Activated T-helper 1 cell treated with Interleukin-2 at 50 U/mL for 16 hours (primary cell): ENCODE results near the gene TBC1D5.

Experiments
- DNase-seq: peaks from one replicate; pipeline ENCODE4 v3.0.0-alpha.2; 2020; ENCODE audit warnings: low read depth

Gene TBC1D5

DNA sequence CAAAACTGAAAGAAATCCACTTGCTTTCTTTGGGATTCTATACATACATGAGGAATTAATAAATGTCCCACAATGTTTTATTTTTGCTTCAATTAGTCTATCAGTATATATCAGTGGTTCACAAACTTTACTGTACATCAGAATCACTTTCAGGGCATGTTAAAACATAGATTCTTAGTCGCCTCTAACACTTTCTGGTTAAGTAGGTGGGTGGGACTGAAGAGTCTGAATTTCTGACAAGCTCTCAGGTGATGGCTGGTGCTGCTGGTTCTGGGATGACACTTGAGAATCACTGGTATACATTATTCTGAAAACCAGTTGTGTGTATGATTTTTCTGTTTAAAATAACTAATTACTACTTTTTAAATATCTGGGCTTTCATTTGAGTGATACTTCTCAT lies 393.3 kb downstream of the TBC1D5 start:
- no peak for DNase-seq

DNA sequence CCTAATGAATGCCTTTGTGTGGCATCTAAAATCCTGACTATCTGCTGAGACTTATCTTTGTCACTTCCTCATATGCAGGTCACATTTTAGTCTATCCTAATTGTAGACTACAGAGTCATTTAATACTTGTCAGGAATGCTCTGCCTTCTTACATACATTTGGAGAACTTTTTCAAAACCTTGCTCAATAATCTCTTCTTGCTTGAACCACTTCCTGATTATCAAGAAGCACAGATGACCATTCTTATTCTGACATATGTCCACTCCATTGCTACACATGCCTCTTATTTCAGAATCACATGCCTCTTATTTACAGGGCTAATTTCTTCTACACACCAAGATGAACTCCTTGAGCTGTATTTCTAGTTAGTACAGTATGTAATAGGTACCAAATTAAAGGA lies 400.3 kb downstream of the TBC1D5 start:
- DNase-seq, result no peak

DNA sequence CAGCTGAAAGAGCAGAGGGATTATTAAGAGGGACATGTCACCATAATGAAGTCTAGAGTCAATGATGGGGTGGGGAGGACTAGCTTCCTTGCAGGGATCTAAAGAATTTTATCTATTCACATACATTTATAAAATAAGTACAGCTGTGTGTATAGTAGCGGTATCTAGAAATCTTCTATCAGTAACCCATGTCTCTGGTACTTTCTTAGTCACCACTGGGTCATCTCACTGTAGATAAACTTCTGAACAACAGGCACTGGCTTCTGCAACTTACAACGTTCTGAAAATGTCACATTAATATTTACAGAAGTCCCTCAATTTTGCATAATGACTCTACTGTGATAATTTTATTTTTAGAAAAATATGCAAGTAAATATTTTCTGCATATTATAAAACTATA lies 401.7 kb downstream of the TBC1D5 start:
- DNase-seq, result no peak

DNA sequence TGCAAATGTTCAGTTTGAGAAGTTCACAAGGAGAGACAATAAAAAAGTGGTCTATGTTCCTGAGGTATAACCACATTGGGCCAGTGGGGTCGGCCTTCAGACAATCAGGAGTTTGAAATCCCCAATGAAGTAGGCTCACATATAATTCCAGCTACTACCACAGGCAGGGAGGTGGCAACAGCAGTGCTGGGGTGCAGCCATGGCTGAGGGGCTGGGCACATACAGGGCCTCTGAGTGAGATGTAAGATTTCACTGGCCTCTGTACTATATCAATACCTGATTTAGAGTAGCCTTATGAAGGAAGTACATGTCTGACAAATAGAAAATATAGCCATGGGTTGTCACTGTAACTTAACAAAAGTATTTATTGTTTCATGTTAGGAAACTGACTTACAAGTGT lies 402.2 kb downstream of the TBC1D5 start:
- DNase-seq, result no peak

DNA sequence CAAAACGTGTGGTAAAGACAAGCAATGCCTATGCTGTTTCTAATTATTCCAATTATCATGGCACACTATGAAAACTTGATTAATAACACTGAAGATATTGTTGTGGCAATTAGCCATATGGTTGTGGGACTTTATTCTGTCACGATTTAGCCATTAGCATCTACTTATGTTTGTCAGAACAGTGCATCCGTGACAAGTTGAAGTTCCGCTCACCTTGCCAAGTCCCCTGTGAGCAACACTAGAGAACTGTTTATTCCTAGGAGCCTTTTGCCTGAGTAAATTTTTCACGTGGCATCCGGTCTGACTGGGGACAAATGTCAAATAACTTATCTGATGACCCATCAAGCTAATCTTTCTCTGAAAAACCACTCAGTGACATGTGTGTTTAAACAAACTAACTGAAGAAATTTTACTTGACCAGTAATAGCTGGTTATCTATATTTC lies 403.3 kb downstream of the TBC1D5 start:
- DNase-seq, result no peak

DNA sequence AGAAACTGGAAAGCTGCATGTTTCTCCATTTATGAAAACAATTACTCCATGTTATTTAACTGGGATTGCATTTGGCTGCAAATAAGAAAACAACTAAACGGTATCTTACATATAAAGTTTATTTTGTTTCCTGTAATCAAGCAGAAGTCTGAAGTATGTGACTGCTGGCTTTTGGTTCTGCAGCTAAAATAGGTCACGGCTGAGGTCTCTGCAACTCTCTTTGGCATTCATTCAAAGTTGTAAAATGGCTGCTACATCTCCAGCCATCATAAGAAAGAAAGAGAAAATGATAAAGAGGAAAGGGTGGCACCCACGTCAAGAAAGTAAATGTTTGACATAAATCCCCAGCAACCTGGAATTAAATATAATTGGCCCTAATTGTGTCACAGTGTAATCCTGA lies 406.1 kb downstream of the TBC1D5 start:
- DNase-seq, result no peak

DNA sequence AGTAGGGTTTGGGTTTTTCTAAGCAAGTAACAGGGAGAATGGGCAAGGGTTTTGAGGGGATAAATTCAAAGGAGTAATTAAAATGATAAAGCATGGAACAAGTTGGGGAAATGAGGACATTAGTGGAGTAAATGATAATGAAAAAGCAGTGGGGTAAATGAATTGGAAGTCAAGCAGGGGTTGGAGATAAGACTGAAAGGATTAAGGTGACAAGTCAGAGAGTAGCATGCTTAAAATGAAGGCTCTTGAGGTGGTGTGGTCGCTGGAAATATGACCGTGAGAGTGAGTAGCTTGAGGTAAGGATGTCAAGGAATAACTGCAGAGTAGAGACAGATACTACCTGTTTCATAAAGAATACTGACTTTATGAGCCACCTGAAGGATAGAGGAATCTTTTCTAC lies 408.5 kb downstream of the TBC1D5 start:
- DNase-seq, result no peak

DNA sequence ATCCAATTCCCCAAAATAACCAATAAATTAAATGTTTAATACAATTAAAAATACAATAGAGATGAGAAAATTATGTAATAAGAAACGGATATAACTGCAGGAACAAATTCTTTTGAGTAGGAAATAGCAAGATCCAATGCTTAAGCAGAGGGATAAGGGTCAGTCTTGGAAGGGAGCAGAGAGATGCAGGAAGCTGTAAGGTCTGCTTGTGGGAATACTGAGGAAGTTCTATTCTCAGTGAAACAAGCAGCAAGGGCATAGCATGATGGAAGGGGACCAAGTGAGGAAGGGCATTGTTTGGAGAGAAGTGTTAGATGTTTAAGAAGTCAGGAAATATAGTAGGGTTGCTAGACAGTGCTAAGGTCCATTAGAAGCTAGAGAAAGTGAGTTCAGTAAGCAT lies 409.0 kb downstream of the TBC1D5 start:
- no peak for DNase-seq

DNA sequence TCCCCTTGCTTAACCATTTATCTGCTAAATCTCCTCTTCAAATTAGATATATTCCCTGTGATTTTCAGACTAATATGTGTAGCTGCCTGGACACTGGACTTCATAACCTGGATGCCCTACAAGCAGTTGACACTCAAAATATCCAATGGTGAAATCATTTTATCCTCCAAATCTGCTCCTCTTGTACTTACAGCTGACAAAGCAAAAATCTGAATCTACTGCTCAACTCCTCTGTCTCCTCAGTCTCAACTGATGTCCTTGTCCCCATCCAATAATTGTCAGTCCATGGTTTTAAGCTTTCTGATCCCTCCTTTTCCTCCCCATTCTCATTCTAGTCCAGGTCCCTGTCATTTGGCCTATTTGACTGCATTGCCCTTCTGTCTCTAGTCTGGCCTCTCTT lies 411.8 kb downstream of the TBC1D5 start:
- no peak for DNase-seq

DNA sequence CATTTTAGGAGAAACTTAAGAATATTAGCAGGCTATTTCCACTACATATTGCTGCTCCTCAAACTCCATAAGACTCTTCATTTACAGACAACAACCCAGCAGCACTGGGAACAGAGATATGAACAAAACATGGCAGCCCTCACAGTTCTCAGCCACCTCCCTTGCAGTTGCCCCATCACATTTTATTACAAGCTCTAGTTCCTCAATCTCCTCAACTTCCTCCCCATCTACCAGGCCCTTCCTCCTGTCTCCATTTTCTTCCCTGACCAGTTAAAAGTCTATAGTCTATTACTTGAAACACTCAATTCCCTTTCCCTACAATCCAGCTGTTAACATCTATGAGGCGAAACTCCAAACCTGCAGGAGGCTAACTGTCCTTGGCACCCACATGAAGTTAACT lies 412.5 kb downstream of the TBC1D5 start:
- no peak for DNase-seq

DNA sequence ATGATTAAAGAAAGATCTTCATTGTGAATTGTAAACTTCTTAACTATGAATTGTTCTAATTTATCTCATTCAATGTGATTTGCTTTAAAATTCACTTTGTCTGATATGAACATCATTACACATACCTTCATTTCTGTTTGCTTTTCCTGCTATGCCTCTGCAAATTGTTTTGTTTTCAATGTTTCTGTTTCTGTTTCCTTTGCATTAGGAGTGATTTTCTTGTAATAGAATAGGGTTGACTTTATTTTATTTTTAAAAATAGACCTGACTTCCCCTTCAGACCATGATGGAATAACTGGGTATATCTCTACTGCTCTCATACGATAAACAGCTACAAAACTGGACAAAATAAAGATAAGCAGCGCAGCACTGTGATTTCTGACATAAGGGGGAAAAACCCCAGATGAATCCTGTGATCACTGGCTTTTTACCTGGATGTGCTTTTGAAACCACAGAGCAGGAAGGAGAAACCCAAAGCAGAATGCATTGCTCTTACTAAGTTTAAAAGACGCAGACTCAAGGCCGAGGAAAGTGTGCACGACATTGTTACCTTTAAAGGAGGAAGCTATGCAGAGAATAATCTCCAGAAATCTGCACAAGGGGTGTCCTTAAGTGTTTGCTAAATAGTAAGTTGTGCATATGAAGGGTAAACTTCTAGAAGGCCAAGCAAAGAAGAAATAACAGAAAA lies 420.2 kb downstream of the TBC1D5 start:
- DNase-seq, result no peak

DNA sequence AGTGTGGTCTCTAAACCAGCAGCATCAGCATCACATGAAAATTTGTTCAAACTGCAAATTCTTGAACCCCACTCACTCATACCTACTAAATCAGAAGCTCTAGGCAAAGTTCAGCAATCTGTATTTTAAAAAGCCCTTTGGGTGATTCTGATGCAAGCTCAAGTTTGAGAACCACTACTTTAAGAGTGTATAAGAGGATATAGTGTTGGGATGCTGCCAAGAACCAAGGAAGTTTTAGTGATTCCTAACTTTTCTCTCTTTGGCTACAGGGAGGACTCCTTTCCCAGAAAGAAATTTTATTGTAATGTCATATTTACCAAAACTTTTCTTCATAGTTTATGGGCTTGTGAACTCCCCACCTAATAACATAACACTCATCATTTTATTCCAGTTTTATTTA lies 422.2 kb downstream of the TBC1D5 start:
- no peak for DNase-seq

DNA sequence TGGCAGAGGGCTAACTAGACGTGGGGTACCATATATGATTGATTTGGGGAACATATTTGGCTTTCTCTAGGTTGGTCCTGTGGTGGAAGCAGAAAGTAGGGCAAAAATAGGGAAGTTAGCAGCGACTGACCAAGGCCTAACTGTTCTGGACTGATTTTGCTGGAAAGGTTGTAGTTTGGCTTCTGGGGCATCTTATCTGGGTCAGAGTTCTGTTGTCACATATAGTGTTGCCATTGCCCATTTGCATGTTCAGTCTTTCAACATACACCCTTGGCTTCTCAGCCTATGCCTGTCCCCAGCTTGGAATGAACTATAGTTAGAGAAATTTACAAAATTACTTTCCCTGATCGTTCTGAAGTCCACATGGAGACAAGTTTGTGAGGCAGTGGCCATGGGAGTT lies 426.5 kb downstream of the TBC1D5 start:
- DNase-seq, result no peak

DNA sequence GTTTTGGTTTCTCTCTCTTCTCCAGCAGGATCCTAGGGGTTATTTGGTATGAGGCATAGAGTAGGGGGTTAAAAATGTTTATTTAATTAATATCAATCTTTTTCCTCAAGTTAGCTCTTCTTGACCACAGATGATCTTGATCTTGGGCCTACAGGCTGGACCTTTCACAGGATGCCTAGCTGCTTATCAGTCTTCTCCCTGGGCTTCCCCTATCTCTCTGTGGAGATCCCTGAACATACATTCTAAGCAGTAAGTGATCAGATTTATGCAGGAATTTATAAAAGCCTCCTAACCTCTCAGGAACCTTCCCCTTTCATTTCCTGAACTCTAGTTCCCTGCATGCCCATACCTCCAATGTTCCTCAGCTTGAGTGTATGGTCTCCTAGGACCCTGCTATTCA lies 428.3 kb downstream of the TBC1D5 start:
- no peak for DNase-seq

DNA sequence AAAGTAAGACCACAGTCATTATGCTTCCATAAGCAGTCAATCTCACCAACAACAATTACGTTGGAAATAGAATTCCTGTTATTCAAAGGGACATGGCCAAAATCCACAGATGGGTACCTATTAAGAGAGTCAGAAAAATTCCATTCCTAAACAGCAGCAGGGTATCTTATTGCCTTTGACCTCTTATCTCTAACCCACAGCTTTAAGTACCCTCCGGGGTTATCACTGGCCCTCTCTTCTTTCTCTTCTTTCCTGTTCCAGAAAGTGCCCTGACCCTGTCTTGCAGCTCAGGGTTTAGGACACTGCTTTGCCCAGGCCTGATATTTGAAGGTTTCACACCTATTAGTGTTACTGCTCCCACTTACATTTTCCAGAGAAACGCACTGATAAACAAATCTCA lies 428.7 kb downstream of the TBC1D5 start:
- DNase-seq, result no peak

DNA sequence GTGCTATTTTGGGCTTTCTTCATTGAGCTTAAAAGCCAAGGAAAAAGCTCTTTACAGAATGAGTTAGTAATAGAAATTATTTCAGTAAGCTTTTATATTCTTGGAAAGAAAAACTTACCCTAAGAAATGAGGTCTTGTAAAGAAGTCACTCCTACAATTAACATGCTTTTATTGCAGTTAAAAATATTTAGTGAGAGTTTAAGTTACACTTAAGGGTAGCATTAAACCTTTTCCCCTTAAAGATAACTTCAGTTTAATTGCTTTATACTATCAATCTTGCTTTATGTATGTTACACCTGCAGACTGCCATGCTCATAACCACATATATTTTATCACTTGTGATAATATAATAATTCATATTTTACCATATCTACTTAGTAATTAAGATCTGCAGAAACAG lies 431.4 kb downstream of the TBC1D5 start:
- no peak for DNase-seq

DNA sequence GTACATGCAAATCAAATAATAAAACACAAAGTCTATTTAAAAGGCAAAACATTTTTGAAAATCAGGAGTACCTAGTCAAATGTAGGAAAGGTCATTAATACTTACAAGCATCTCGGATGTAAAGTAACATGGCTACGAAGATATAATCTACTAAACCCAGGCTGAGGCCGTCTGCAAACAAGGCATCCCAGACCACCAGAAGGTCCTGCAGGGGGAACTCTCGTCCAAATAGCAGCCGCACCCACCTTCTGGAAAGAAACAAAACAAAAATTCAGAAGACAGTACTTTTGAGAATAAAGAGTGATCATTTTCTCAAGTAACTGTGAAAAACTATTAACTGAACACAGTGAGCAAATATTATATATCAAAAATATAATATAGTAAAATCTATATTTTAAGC lies 434.5 kb downstream of the TBC1D5 start:
- DNase-seq, result no peak

DNA sequence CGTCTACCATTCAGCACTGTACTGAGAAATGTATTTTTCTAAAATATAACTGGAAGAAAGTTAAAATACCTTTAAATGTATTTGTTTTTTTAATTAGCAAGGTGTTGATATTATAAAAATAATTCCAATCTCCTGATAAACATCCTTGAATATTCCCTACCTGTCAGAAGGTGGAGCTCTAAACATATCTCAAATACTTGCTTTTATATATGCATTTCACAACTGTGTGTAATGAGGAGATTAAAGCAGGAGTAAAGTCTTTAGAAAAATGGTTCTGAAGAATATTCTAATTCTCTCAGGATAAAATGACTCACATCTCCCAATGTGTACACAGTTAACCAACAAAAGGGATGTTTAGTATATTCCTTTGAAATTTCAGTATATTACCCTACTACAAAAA lies 434.9 kb downstream of the TBC1D5 start:
- no peak for DNase-seq

DNA sequence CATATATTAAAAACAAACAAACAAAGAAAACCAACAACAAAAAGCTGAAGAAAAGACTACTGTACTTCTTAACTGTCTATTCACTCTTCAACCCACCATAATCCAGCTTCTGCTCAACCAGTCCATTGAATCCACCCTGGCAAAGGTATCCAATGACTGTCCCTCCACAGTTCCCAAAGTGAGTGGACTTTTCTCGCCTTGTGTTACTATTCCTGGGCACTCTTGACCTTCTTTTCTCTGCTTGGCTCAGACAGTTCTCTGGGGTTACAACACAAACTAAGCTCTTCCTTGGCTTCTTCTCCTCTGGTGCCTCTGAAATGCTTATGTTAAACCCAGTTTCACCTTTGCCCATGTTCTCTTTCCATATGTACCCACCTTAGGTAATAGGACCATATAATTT lies 437.5 kb downstream of the TBC1D5 start:
- DNase-seq, result no peak

DNA sequence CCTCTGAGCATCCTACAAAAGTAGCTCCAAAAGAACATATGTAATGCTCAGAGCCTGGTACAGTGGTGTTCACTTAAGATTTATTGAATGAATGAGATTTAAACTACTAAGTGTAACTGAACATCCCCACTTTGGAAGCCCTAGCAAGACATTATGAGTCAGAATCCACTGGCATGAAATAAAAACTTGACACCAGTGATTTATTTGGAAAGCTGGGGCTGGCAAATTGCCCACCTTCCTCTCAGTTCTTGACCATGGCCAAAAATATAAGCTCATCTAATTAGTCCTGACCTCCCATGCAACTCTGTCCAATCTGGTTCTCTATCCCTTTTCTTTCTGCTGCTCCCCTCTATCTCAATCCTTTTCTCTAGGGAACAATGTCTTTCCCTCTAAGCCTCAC lies 439.7 kb downstream of the TBC1D5 start:
- DNase-seq, result no peak

DNA sequence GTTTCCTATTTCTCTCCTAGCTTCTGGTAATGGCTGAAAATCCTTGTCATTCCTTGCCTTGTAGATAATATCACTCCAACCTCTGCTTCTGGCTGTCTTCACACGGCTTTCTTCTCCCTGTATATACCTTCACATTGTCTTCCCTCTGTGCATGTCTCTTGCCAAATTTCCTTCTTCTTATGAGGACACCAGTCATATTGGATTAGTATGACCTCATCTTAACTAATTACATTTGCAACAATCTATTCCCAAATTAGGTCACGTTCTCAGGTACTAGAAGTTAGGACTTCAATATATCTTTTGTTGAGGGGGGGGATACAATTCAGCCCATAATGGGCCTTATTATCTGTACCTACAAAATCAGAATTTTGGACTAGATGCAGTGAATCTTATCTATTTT lies 440.3 kb downstream of the TBC1D5 start:
- DNase-seq, result no peak

DNA sequence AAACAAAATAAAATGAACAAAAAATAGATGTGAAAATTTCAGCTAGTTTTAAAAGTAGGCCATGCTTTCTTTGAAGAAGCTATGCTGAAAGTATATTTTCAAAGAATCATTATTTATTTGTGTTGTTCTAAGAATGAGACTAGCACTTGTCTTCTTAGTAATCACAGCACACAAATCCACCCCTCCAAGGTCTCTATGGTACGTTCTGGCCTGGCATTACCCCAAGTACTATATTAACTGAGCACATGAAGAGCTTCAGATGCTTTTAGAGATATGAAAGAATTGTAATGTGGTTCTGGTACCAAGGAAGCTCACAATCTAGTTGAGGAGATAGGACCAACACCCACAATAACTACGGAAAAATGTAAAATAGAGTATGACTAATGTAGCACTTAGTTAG lies 441.2 kb downstream of the TBC1D5 start:
- no peak for DNase-seq

DNA sequence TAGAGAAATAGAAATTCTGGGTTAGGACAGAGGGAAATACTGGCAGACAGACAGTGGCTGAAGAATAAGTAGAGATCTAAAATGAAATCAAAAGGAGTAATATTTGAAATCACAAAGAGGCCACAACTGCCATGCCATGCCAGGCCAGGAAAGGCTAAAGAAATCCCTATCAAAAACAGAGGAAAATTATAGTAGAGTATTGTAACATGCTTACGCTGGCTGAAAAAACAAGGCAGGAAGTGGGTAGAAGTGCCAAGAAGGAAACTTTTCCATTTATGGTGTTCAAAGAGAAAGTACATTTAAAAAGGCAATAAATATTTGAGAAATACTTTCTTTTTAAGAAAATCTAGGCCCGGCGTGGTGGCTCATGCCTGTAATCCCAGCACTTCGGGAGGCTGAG lies 442.0 kb downstream of the TBC1D5 start:
- no peak for DNase-seq

DNA sequence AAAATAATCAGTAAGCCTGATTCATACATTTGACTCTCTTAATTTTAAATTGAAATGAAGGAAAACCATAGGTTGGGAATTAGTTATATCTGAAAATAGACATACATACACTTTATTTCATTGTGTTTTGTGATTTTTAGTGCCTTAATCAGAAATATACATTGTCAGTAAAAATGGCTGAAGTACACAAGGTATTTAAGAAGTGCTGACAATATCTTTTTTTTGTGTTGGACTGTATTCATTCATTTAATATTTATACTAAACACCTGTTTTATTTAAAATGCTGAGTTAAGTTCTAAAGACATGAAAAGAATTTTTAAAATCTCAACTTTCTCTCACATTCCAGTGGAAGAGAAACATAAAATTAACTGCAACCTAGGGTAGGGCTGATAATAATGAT lies 444.4 kb downstream of the TBC1D5 start:
- DNase-seq, result no peak

DNA sequence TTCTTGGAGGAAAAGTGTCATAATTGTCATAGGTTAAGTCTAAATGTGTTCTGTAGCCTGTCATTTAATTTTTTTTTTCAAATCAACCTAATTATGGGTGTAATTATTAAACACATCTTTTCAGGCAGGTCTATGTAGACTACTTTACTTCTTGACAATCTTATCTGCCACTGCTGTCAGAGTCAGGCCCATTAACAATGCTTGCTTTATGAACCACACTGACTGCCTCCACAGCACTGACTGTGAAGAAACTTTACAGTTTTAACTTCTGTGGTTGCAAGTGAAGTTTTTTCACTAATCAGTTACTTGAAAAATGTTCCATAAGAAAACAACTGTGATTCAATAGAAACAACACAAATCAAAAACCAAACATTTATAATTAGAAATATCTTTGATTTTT lies 449.9 kb downstream of the TBC1D5 start:
- no peak for DNase-seq
